Ascending aorta (tissue), 2 donors: Measurements from ENCODE around the gene MBOAT7. TPM values are rescaled to one million over a fixed set of nuclear protein-coding genes. Genes with fewer than 3 reads are reported as not detected.
A peak's percentile ranks its signal among the peaks of the same experiment; 100 is the strongest.
"Not testable (repeated sequence)": the region's sequence is repeated elsewhere in the genome, so short reads cannot be mapped to it uniquely, and the experiment has no call there.

Experiments
- DNase-seq, 2 donors: peaks; one replicate each; pipeline ENCODE4 v3.0.0-alpha.2; 2019; ENCODE audit warnings: low spot score in 2 of 2
- H3K27ac ChIP-seq, 2 donors: fragments of 200-600 bp; sonication (generic); one replicate each; pipeline ENCODE4 v1.5.1; 2016 to 2017; ENCODE audit warnings: mild to moderate bottlenecking in 1 of 2
- H3K27me3 ChIP-seq: fragments of 200-600 bp; sonication (generic); one replicate; pipeline ENCODE4 v1.5.1; 2017
- H3K36me3 ChIP-seq, 2 donors: fragments of 200-600 bp; sonication (generic); one replicate each; pipeline ENCODE4 v1.5.1; 2016
- H3K4me1 ChIP-seq, 2 donors: fragments of 200-600 bp; sonication (generic); one replicate each; pipeline ENCODE4 v1.5.1; 2016 to 2017; ENCODE audit warnings: mild to moderate bottlenecking in 1 of 2
- H3K4me3 ChIP-seq, 2 donors: fragments of 200-600 bp; sonication (generic); one replicate each; pipeline ENCODE4 v1.5.1; 2016 to 2017; ENCODE audit warnings: mild to moderate bottlenecking in 1 of 2
- H3K9me3 ChIP-seq, 2 donors: fragments of 200-600 bp; sonication (generic); one replicate each; pipeline ENCODE4 v1.5.1; 2016
- CTCF ChIP-seq, 3 experiments: fragments of 200-600 bp in 2 of 3; fragments of 450-650 bp in 1 of 3; sonication (generic) in 2 of 3; IDR thresholded peaks; one replicate each; pipeline ENCODE4 v1.5.1; 2016 to 2019; ENCODE audit warnings: antibody characterized with exemption in 3 of 3, mild to moderate bottlenecking in 1 of 3, moderate library complexity in 1 of 3
- intact Hi-C: fragments of 100-400 bp; cut with DNase I; formaldehyde crosslinking; loops from one replicate; pipeline ENCODE4 v1.15.1; 2023
- total RNA-seq: library from RNA; depleted of rRNA; stranded (reverse); fragments of >200 nt; gene quantifications from one replicate; pipeline ENCODE4 v1.1.0, GENCODE V29; 2016

MBOAT7 gene
- total RNA-seq, 1 donor from 2014 or later, result 56.1 TPM

- intact Hi-C loops, result loop anchor here (5.0 kb wide), 1 partner anchor 1246 kb away; no protein-coding TSS in a partner anchor
- TF ChIP-seq CTCF (IDR thresholded peaks at IDR 0.05), result no peak
- Histone ChIP-seq H3K4me1 (peaks cover 6 to 20% of the 10 kb centered on the region in 2 donors), H3K27me3 (no peaks in the 10 kb centered on the region), H3K4me3 (peak overlapping the region; percentile 81 to 85), H3K36me3 (peaks cover 3 to 9% of the 10 kb centered on the region in 2 donors), H3K27ac (peak overlapping the region; percentile 100), H3K9me3 (no peaks in the 10 kb centered on the region)
- DNase-seq, result no peak
Measured at GRCh38 chr19:54188215-54188871, 1.0 kb downstream of the MBOAT7 start.

- Histone ChIP-seq H3K27ac (no peak overlapping the region), H3K4me3 (no peak overlapping the region), H3K9me3 (no peaks in the 10 kb centered on the region), H3K27me3 (no peaks in the 10 kb centered on the region), H3K4me1 (peaks cover 4 to 12% of the 10 kb centered on the region in 2 donors), H3K36me3 (peaks cover 0 to 9% of the 10 kb centered on the region in 2 donors)
- no peak for DNase-seq
- TF ChIP-seq CTCF (IDR thresholded peaks at IDR 0.05), result no peak
- intact Hi-C loops, result loop anchor here (5.0 kb wide), 1 partner anchor 1245 kb away; no protein-coding TSS in a partner anchor
Measured at GRCh38 chr19:54186934-54187381, 2.4 kb downstream of the MBOAT7 start.

GRCh38 chr19:54186351-54186750, 3.0 kb downstream of the MBOAT7 start:
- Histone ChIP-seq H3K9me3 (no peaks in the 10 kb centered on the region), H3K4me1 (peaks cover 0 to 8% of the 10 kb centered on the region in 2 donors), H3K27ac (no peak overlapping the region), H3K4me3 (no peak overlapping the region), H3K36me3 (peaks cover 0 to 9% of the 10 kb centered on the region in 2 donors), H3K27me3 (no peaks in the 10 kb centered on the region)
- intact Hi-C loops, result loop anchor here (5.0 kb wide), 1 partner anchor 1244 kb away; no protein-coding TSS in a partner anchor
- no peak for TF ChIP-seq CTCF (IDR thresholded peaks at IDR 0.05)
- no peak for DNase-seq

- no peak for DNase-seq
- Histone ChIP-seq H3K36me3 (peaks cover 9 to 18% of the 10 kb centered on the region in 2 donors), H3K27me3 (no peaks in the 10 kb centered on the region), H3K9me3 (no peaks in the 10 kb centered on the region), H3K4me3 (no peak overlapping the region), H3K4me1 (peaks cover 0 to 4% of the 10 kb centered on the region in 2 donors), H3K27ac (no peak overlapping the region)
- intact Hi-C loops, result no loop called here
- TF ChIP-seq CTCF (IDR thresholded peaks at IDR 0.05), result no peak
Measured at GRCh38 chr19:54183431-54183830, 5.9 kb downstream of the MBOAT7 start.

GRCh38 chr19:54181894-54182293, 7.5 kb downstream of the MBOAT7 start:
- H3K27ac ChIP-seq, intact Hi-C loops: not testable (repeated sequence)
- peaks cover 11 to 18% of the 10 kb centered on the region in 2 donors for H3K36me3 ChIP-seq

GRCh38 chr19:54180691-54181091, 8.7 kb downstream of the MBOAT7 start:
- no peak overlapping the region for H3K27ac ChIP-seq
- DNase-seq, result no peak
- intact Hi-C loops, result no loop called here
- TF ChIP-seq CTCF (IDR thresholded peaks at IDR 0.05), result no peak
- H3K9me3 ChIP-seq, result no peaks in the 10 kb centered on the region
- H3K4me3 ChIP-seq, result no peak overlapping the region
- no peaks in the 10 kb centered on the region for H3K27me3 ChIP-seq
- no peaks in the 10 kb centered on the region for H3K4me1 ChIP-seq
- peaks cover 11 to 25% of the 10 kb centered on the region in 2 donors for H3K36me3 ChIP-seq

More at GRCh38 chr19:54181894-54182293, 7.5 kb downstream of the MBOAT7 start:
- not testable (repeated sequence) for DNase-seq, H3K4me1 ChIP-seq, H3K9me3 ChIP-seq, H3K4me3 ChIP-seq, H3K27me3 ChIP-seq
